ENCODE results near the gene ARFGAP3. TPM values are rescaled to one million over a fixed set of nuclear protein-coding genes. Genes with fewer than 3 reads are reported as not detected.

ARFGAP3 gene
- total RNA-seq, 1 experiment from 2014 or later, result 37.8 TPM

DNA sequence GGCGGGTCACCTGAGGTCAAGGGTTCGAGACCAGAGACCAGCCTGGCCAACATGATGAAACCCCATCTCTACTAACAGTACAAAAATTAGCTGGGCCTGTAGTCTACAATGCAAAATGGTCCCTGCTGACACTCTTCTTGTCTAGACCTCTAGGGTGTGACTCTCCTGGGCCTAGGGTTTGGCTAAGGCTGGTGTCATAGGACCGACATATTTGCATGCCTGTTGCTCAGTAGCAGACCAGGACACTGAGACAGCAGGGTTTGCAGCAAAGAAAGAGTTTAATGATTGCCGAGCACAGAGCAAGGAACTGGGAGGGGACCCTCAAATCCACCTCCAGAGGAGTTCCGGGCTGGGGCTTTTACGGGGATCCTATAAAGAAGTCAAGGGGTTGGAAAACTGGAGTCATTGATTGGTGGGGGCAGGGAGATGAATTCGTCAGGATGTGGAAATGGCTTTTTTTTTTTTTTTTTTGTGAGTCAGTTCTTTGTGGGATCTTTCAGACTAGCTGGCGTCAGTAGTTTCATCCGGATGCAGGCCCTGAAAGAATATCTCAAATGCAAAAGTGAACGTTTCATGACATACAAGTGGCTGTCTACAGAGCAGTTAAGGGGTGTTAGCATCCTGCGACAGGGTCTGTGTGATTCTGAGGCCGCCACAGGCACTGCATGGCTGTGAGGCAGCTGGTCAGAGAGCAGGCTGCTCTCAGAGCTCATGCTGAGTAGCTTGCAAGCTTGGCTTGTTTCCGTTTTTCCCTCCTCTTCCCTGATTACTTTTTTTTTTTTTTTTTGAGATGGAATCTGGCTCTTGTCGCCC, 109.2 kb downstream of the ARFGAP3 start:
- Mint-ChIP-seq H3K36me3 (ENCODE audit: insufficient read depth, unreplicated experiment) (peaks cover 3% of the 10 kb centered on the region), H3K4me1 (ENCODE audit: low read depth, unreplicated experiment) (peaks cover 6% of the 10 kb centered on the region), H3K9me3 (ENCODE audit: low read depth, unreplicated experiment) (no peaks in the 10 kb centered on the region), H3K4me3 (ENCODE audit: low read depth, unreplicated experiment) (no peak overlapping the region), H3K27me3 (ENCODE audit: unreplicated experiment) (no peaks in the 10 kb centered on the region), H3K27ac (ENCODE audit: unreplicated experiment) (no peak overlapping the region)
- CTCF ChIA-PET, result interaction anchor here (0.7 kb wide), 1 partner anchor 416 kb away, joined by 3 read pairs; no protein-coding TSS in a partner anchor
- TF ChIP-seq, protein P1, sequence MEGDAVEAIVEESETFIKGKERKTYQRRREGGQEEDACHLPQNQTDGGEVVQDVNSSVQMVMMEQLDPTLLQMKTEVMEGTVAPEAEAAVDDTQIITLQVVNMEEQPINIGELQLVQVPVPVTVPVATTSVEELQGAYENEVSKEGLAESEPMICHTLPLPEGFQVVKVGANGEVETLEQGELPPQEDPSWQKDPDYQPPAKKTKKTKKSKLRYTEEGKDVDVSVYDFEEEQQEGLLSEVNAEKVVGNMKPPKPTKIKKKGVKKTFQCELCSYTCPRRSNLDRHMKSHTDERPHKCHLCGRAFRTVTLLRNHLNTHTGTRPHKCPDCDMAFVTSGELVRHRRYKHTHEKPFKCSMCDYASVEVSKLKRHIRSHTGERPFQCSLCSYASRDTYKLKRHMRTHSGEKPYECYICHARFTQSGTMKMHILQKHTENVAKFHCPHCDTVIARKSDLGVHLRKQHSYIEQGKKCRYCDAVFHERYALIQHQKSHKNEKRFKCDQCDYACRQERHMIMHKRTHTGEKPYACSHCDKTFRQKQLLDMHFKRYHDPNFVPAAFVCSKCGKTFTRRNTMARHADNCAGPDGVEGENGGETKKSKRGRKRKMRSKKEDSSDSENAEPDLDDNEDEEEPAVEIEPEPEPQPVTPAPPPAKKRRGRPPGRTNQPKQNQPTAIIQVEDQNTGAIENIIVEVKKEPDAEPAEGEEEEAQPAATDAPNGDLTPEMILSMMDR (IDR thresholded peaks at IDR 0.05; ENCODE audit: unreplicated experiment), result no peak
- BruUV-seq (replicated peaks), result no TSS peak
- DNase-seq, result no peak
- intact Hi-C loops (cut with micrococcal nuclease; ENCODE audit: unreplicated experiment), result no loop called here

Other genes starting within 250 kb of the ARFGAP3 start
- gene POLDIP3, start 242.4 kb downstream of the ARFGAP3 start, total RNA-seq (2022), result 59.4 and 60.1 TPM in 2 replicates
- gene ATP5MGL, start 216.7 kb downstream of the ARFGAP3 start, total RNA-seq (2022), result 0.66 and 1.1 TPM in 2 replicates
- 101 and 102 TPM in 2 replicates for gene CYB5R3, start 207.9 kb downstream of the ARFGAP3 start, total RNA-seq (2022)
- gene A4GALT, start 136.4 kb downstream of the ARFGAP3 start, total RNA-seq (2022), result 8.6 and 10.5 TPM in 2 replicates
- gene PACSIN2, start 157.9 kb upstream of the ARFGAP3 start, total RNA-seq (2022), result 224 and 230 TPM in 2 replicates
- 2.6 and 3.3 TPM in 2 replicates for gene TTLL1, start 232.1 kb upstream of the ARFGAP3 start, total RNA-seq (2022)